Stimulated activated CD4-positive, alpha-beta T cell treated with anti-CD3 and anti-CD28 coated beads, Interleukin-15, amount 100 ng/mL, for 1 hour (primary cell): ENCODE data around the gene DHX30.
"Not testable (repeated sequence)": the region's sequence is repeated elsewhere in the genome, so short reads cannot be mapped to it uniquely, and the experiment has no call there.

Experiments
- DNase-seq, 2 donors: peaks; one replicate each; pipeline ENCODE4 v3.0.0-alpha.2; 2020; ENCODE audit warnings: low read depth in 1 of 2, low spot score in 1 of 2

Gene DHX30

DNA sequence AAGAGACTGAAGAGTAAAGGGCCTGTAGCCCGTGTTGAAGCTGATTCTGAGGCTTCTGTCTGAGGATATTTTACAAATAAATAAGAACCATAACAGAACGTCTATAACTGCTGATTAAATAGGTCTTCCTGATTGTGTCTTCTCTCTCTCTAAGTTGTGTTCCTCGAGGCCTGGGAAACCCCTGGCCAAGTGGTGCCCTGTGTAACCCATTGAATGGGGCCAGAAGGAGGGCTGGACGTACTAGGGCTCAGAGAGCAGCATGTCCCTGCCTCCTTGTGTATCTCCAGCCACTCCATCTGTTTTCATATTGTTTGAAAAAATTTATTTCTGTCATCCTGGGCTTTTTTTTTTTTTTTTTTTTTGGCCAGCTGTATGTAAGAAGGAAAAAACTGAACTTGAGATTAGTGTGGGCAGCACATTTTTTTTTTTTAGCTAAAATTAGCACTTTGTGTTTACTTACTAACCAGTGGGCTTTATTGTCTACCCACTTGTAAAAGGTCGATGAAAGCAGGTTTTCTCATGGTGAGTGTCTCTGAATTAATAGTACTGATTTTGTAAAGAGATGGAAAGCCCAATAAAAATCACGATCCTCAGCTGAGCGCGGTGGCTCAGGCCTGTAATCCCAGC is 10.7 kb downstream of the DHX30 start:
- no peak for DNase-seq

DNA sequence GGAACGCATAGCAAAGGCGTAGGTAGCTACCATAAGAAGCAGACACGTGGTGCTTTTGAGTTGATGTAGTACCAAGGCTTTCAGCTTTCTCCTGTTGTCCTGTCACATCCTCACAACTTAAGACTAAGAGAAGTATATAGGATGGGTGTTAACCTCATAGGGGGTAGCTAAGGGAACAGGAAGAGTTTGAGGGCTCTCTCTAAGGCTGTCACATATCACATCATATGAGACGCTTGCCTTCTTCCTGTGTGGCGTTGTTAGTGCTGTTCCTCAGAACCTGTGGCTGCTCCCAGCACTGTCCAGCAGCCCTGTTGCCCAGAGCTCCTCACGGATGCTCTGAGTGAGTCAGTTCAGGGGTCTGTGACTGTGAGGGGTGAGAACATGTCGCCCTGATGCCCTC is 14.7 kb downstream of the DHX30 start:
- DNase-seq: no peak

DNA sequence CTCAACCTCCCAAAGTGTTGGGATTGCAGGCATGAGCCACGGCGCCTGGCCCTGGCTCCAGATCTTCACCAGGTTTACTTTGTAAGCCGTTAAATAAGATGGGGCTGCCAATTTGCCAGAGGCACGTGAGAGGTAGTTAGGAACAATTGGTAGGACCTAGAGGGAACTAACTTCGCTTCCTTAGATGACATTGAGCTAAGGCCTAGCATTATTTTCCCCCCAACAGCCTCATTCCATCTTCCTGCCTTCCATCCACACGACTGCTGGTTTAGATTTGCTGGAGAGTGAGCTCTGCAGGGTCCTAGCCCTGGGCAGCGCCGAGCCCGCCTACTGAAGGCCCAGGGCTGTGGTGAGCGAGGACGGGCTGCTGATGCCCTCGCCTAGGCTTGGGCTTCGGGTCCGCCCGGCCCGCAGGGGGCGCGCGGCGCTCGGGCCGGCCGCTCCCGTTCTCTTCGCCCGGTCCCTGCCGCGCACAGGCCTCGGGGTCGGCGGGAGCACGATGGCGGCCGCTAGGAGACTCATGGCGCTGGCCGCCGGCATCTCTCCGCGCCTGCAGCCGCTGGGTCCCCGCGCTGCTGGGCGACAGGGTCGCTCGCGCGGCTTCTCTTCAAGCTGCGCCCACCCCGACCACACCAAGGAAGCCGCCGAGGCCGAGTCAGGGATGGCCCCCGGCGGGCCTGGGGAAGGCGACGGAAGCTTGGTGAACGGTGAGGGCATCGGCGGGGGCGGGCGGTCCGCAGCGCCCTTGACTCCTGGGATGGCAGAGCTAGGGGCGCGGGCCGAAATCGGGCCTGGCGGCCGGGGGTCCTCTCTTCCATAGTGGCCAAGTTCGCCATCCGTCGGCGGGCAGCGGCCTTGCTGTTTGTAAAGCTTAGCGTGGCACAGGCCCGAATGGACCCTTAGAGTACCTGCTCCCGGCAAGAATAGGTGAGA is 21.9 kb downstream of the DHX30 start:
- DNase-seq: peak; percentile 62 to 67

DNA sequence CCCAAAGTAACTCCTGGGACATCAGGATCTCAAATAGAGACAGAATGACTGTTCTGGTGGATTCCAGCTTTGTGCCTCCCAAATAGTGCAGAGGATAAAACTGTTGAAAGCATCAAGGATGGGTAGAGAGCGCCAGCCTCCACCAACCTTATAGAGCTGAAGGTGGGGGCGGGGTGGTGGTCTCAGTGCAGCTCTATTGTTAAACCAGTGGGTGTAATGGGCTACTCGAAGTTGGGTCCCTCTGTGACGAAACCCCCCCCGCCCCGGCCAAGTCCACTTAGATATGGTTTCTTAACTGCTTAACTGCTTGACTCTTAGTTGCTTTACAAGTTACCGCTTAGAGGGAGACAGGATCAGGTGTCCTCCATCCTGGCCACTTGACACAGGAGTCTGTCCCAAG is 22.7 kb downstream of the DHX30 start:
- no peak for DNase-seq

DNA sequence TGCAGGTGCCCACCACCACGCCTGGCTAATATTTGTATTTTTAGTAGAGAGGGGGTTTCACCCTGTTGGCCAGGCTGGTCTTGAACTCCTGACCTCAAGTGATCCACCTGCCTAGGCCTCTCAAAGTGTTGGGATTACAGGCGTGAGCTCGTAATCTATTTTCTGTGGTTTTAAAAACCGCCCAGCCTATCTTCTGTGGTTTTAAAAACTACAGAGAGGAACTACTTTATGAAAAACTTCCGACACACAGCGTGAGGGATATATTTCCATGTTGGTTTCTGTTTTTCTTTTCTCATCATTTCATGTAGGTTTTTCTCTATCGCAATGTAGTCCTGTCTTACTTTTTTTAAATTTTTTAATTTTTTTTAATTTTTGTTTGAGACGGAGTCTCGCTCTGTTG is 26.5 kb downstream of the DHX30 start:
- not testable (repeated sequence) for DNase-seq

DNA sequence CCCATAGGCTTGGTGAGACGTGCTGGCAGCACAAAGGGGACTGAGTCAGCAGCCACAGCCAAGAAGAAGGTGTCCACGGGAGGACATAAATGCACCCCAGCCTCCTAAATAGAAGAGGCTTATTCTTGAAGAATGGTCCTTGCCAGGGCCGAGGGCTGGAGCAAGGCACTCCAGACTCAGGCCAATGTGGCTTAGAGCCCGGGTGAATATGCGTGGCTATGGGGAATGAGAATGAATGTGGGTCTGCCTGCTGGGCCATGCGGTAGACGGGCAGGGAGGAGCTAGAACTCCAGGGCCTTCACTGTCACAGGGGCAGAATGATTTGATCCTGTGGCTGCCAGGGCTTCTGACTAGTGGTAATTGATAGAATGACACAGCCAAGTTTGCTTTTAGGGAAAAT is 34.0 kb downstream of the DHX30 start:
- DNase-seq: no peak

DNA sequence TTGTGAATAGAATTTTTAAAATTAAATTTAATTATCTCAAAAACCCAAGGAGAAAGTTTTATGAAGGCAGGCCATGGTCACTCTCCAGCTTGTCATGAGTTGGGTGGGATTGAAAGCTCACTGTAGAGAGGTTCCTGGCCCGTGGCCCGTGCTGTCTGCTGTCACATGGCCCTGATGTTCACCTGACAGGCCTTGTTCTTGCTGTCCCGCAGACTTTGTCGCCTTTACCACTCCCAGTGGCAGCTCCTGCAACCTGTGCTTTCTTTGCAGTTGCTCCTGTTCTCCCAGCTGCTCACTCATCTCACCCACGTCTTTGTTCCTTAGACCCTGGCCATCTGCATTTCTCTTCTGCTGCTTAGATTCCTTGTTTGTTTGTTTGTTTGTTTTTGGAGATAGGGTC is 35.6 kb downstream of the DHX30 start:
- DNase-seq: no peak

DNA sequence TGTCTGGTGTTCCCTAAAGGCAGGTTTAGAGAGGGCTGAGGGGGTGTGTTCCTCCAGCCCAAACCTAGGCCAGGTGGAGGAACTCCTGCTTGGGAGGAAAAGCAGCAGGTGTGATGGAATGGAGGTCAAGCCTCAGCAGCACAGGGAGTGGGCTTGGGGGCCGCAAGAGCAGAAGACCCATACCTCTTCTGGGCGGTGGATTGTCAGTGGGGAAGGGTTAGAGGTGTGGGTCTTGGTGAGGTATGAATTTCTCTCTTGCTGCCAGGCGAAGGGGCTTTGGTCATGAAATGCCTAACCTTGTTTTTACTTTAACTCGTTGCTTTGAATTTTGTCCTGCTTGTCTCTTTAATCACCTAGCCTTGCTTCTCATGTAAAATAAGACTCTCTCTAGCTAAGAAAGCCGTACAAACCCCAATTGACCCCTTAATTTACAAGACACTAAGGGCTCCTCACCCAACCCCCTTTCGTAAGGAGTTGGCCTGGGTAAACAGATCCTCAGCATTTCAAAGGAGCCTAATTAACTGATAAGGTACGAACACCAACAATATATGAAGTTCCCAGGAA is 38.9 kb downstream of the DHX30 start:
- no peak for DNase-seq

DNA sequence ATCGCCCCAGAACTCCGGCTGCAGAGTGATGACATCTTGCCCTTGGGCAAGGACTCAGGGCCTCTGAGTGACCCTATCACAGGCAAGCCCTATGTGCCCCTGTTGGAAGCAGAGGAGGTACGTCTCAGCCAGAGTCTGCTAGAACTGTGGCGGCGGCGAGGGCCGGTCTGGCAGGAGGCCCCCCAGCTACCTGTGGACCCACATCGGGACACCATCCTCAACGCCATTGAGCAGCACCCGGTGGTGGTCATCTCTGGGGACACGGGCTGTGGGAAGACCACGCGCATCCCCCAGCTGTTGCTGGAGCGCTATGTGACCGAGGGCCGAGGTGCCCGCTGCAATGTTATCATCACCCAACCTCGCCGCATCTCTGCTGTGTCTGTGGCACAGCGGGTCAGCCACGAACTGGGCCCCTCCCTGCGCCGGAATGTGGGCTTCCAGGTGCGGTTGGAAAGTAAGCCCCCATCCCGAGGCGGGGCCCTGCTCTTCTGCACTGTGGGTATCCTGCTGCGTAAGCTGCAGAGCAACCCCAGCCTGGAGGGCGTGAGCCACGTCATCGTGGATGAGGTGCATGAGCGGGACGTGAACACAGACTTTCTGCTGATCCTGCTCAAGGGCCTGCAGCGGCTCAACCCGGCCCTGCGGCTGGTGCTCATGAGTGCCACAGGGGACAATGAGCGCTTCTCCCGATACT is 43.4 kb downstream of the DHX30 start:
- no peak for DNase-seq

DNA sequence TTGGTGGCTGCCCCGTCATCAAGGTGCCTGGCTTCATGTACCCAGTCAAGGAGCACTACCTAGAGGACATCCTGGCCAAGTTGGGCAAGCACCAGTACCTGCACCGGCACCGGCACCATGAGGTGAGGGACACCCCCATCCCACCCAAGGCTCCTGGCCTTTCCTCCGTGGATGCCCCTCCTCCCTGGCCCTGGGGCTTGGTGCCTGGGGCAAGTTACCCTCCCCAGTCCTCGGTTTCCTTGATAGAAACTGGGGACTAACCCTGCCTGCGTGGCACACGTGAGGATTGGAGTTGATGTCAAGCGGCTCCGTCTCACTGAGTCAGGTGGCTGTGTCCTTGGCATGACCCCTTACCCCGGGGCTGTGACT is 43.9 kb downstream of the DHX30 start:
- DNase-seq: no peak

DNA sequence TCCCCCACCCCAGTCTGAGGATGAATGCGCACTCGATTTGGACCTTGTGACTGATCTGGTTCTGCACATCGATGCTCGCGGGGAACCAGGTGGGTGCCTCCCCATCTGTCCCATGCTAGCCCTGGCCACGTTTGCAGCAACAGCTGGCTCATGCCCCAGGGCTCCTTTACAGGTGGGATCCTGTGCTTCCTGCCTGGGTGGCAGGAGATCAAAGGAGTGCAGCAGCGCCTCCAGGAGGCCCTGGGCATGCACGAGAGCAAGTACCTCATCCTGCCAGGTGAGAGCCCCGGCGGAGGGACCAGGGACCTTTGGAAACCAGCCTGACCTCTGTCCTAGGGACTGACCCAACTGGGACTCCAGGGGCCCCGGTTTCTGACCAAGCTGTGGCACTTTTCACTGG is 44.3 kb downstream of the DHX30 start:
- no peak for DNase-seq

DNA sequence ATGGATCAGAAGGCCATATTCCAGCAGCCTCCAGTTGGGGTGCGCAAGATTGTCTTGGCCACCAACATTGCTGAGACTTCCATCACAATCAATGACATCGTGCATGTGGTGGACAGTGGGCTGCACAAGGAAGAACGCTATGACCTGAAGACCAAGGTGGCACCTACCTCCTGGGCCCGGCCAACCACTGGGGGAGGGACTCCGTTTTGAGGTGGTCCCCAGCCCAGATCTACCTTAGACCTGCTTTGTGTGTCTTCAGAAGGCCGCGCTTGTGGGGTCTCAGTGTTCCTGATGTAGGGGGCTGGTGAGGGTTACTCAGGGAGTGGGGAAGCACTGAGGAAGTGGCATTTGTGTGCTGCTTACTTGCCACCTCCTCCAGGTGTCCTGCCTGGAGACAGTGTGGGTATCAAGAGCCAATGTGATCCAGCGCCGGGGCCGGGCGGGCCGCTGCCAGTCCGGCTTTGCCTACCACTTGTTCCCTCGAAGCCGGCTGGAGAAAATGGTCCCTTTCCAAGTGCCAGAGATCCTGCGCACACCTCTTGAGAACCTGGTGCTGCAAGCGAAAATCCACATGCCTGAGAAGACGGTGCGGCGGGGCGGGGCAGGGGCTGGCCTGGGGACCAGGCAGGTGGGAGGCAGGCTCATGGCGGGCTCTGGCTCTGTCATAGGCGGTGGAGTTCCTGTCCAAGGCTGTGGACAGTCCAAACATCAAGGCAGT is 45.0 kb downstream of the DHX30 start:
- no peak for DNase-seq

DNA sequence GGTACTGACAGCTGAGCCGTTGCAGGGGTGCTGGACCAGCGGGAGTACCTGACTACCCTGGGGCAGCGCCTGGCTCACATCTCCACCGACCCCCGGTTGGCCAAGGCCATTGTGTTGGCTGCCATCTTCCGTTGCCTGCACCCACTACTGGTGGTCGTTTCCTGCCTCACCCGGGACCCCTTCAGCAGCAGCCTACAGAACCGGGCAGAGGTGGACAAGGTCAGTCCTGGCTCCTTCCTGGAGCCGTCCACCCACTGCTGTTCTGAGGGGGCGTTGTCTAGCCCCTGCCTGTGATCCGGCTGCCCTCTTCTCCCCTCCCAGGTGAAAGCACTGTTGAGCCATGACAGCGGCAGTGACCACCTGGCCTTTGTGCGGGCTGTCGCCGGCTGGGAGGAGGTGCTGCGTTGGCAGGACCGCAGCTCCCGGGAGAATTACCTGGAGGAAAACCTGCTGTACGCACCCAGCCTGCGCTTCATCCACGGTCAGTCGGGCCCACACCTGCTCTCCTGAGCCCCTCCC is 45.7 kb downstream of the DHX30 start:
- no peak for DNase-seq

DNA sequence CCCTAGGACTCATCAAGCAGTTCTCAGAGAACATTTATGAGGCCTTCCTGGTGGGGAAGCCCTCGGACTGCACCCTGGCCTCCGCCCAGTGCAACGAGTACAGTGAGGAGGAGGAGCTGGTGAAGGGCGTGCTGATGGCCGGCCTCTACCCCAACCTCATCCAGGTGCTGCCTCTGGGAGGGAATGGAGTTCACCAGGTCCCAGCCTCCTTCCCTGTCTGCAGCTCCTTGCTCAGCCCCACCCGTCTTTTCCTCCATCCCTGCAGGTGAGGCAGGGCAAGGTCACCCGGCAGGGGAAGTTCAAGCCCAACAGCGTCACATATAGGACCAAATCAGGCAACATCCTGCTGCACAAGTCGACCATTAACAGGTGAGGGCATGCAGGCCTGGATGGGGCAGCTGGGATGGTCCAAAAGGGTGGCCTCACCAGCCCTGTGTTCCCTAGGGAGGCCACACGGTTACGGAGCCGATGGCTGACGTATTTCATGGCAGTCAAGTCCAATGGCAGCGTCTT is 46.3 kb downstream of the DHX30 start:
- no peak for DNase-seq

DNA sequence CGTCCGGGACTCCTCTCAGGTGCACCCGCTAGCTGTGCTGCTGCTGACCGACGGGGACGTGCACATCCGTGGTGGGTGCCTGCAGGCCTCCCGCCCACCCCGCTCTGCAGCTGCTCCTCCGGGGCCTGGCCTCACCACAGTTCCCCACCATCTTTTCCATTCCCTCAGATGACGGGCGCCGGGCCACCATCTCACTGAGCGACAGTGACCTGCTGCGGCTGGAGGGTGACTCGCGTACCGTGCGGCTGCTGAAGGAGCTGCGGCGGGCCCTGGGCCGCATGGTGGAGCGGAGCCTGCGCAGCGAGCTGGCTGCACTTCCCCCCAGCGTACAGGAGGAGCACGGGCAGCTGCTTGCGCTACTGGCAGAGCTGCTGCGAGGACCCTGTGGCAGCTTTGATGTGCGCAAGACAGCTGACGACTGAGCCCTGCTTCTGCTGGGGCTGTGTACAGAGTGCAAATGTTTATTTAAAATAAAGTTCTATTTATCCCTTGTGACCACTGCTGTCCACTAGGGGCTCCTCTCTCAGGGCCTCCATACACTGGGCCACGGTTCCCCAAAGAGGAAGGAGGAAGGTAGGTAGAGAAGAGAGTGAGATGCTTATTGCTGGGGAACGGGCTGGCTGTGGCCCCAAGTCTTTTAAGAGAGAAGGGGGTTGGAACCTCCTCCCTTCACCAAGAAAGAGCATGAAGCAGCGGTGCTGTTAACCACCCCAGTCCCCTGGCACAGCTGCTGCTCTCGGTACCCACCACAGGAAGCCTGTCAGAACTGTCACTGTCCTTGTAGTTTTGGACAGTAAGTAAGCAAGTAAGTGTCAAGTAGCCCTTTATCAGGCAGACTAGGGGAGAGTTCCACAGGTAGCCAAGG is 47.0 kb downstream of the DHX30 start:
- DNase-seq: no peak

DNA sequence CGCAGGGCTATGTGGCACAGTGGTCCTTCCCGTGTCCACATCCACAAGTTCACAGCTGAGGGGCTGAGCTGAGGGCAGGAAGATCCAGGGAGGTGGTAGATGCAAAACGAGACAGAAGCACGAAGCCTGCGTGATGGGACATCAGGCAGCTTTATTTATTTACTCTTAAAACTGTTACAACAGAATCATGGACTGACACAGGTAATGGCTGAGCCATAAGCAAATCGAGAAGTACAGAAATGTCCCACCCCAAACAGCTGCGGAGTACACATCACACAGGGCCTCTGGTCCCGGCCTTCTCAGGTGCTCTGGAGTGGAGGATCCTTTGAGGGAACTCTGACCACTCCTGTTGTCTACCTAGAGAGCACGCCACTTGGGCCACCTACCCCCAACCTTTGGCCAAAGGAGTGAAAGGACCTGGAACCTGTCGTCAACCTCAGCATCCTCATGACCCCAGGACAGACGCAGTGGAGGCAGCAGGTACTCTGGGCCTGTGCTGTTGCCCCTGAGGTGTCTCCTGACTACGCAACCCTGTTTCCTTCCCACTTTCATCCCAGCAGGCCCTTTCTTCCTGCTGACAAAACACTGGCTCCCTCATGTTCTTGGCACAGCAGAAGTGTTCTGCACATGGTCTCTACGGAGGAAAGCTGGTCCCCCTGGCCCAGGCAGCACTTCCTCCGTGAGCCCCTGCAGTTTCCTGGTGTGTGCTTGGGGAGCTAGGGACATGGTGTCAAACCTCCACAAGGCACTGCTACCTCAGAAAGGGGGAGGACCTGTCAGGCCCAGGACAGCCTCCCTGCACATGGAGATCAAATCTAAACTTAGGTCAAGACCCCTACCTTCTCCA is 47.8 kb downstream of the DHX30 start:
- no peak for DNase-seq

DNA sequence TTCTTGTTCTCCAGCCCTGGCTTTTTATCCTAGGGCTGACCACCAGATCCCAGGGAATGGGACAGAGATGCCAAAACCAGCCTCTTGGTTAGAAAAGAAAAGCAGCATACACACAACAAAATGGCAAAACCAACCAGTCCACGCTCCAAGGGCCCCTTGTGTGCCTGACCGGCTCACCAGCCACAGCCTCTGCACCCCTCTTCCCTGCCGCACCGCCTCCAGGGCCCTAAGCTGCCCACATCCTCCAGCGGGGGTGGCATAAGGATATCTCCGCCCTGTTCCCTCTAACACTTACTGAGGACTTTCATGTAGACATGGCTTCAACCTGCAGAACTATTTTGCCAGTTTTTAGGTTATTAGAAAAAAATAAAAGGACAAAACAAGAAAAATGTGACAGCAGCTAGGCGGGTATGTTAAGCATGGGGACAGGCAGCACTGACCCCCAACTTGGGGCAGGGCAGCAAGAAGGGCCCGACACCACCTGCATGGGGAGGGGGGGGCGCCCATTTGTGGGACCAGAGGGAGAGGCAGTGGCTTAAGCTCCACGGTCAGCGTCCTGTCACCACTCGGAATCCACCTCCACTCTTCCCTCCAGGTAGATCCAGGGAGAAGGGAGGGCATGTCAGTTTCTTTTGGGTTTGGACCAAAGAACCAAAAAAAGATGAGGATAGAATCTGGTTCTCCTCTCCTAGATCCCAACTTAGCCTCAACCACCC is 49.1 kb downstream of the DHX30 start:
- no peak for DNase-seq
